Stimulated activated CD4-positive, alpha-beta T cell treated with anti-CD3 and anti-CD28 coated beads, Interleukin-4, amount 100 ng/mL, for 4 hours (primary cell): Measurements from ENCODE around the gene DOCK8.
"Not testable (repeated sequence)": the region's sequence is repeated elsewhere in the genome, so short reads cannot be mapped to it uniquely, and the experiment has no call there.

ENCODE experiments used
- DNase-seq, 2 experiments: peaks; one replicate each; pipeline ENCODE4 v3.0.0-alpha.2; 2020

Gene DOCK8

GRCh38 chr9:214648-215493, at the start of gene DOCK8:
DOCK8 (plus strand) TSS chr9:214865; CDS start chr9:214977, 112 bp downstream.
- DNase-seq: peak; percentile 41 to 46

- not testable (repeated sequence) for DNase-seq
Measured at GRCh38 chr9:169757-170156, 44.9 kb upstream of the DOCK8 start.

GRCh38 chr9:178140-178825, 36.4 kb upstream of the DOCK8 start:
- not testable (repeated sequence) for DNase-seq

- peak; percentile 67 to 86 for DNase-seq
Measured at GRCh38 chr9:178970-179383, 35.7 kb upstream of the DOCK8 start, which contains the start of gene ZNG1A. ZNG1A (minus strand) TSS chr9:179056; CDS start chr9:178969, 87 bp downstream.

GRCh38 chr9:199601-200000, 15.1 kb upstream of the DOCK8 start:
- DNase-seq: not testable (repeated sequence)

GRCh38 chr9:206481-206880, 8.2 kb upstream of the DOCK8 start:
- DNase-seq: no peak

- no peak for DNase-seq
Measured at GRCh38 chr9:209143-209758, 5.4 kb upstream of the DOCK8 start.

- no peak for DNase-seq
Measured at GRCh38 chr9:211036-211435, 3.6 kb upstream of the DOCK8 start.

GRCh38 chr9:211557-211956, 3.1 kb upstream of the DOCK8 start:
- DNase-seq: no peak

GRCh38 chr9:212297-212696, 2.4 kb upstream of the DOCK8 start:
- no peak for DNase-seq

GRCh38 chr9:213901-214300, 764 bp upstream of the DOCK8 start:
- DNase-seq: not testable (repeated sequence)

GRCh38 chr9:214351-214647, 366 bp upstream of the DOCK8 start:
- no peak for DNase-seq

- DNase-seq: no peak
Measured at GRCh38 chr9:215631-216155, 1.0 kb downstream of the DOCK8 start.

GRCh38 chr9:216866-217265, 2.2 kb downstream of the DOCK8 start:
- DNase-seq: no peak

GRCh38 chr9:217950-218349, 3.3 kb downstream of the DOCK8 start:
- no peak for DNase-seq

GRCh38 chr9:219036-219435, 4.4 kb downstream of the DOCK8 start:
- DNase-seq: not testable (repeated sequence)

- DNase-seq: no peak
Measured at GRCh38 chr9:219670-220365, 5.2 kb downstream of the DOCK8 start.

- no peak for DNase-seq
Measured at GRCh38 chr9:221989-222776, 7.5 kb downstream of the DOCK8 start.

- no peak for DNase-seq
Measured at GRCh38 chr9:223152-223551, 8.5 kb downstream of the DOCK8 start.

- DNase-seq: no peak
Measured at GRCh38 chr9:224026-224425, 9.4 kb downstream of the DOCK8 start.

GRCh38 chr9:224582-225520, 10.2 kb downstream of the DOCK8 start:
- DNase-seq: no peak
